ENCODE results near the gene YDJC. TPM values are rescaled to one million over a fixed set of nuclear protein-coding genes. Genes with fewer than 3 reads are reported as not detected.
"Not testable (repeated sequence)": the region's sequence is repeated elsewhere in the genome, so short reads cannot be mapped to it uniquely, and the experiment has no call there.

The YDJC gene
- total and polyA plus RNA-seq, 2 of the 8 experiments (the other 6 are each of a cell fraction or from before 2014, with no cell fraction given) = 36.7 to 45.2 TPM

DNA sequence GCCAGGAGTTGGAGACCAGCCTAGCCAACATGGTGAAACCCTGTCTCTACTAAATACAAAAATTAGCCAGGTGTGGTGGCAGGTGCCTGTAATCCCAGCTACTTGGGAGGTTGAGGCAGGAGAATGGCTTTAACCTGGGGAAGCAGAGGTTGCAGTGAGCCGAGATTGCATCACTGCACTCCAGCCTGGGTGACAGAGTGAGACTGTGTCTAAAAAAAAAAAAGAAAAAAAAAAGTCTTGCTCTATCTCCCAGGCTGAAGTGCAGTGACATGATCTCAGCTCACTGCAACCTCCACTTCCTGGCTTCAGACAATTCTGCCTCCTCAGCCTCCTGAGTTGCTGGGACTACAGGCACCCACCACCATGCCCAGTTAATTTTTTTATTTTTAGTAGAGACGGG, 7.6 kb upstream of the YDJC start:
- H4K20me1 ChIP-seq (replicated peaks in 1 of 2; ENCODE audit: control insufficient read depth in 1 of 2, insufficient read depth in 2 of 2, low read length in 2 of 2); H3K14ac ChIP-seq (ENCODE audit: insufficient read length); H2BK12ac ChIP-seq (ENCODE audit: low read depth, low read length); H4K8ac ChIP-seq (ENCODE audit: extremely low read depth, insufficient read depth, low read length); H3K23ac ChIP-seq (ENCODE audit: insufficient read length); H3K4ac ChIP-seq (replicated peaks; ENCODE audit: insufficient read length, low read depth, low read length); H2BK120ac ChIP-seq (replicated peaks; ENCODE audit: low read depth, low read length); H2BK15ac ChIP-seq (ENCODE audit: low read length); H3K9me3 ChIP-seq (ENCODE audit: insufficient read depth in 2 of 2, low read depth in 1 of 2, low read length in 1 of 2); H2AK5ac ChIP-seq (ENCODE audit: low read depth, low read length); H3K4me3 ChIP-seq (ENCODE audit: extremely low read depth in 1 of 4, insufficient read depth in 2 of 4, low read depth in 3 of 4, low read length in 4 of 4); H2AFZ ChIP-seq (ENCODE audit: low read length); H3K18ac ChIP-seq (ENCODE audit: extremely low read depth, low read length); H4K5ac ChIP-seq (ENCODE audit: insufficient read length, low read depth, low read length); H3K79me1 ChIP-seq (ENCODE audit: low read depth, low read length); H3K27me3 ChIP-seq (replicated peaks in 1 of 4; ENCODE audit: control insufficient read depth in 3 of 4, extremely low read depth in 1 of 4, insufficient read depth in 3 of 4, low read length in 3 of 4); H3K4me2 ChIP-seq (ENCODE audit: insufficient read depth in 1 of 2, low read depth in 2 of 2, low read length in 2 of 2); H3K4me1 ChIP-seq (replicated peaks in 1 of 4; ENCODE audit: control insufficient read depth in 3 of 4, insufficient read depth in 4 of 4, low read length in 3 of 4); FAIRE-seq; H2BK5ac ChIP-seq (ENCODE audit: low read depth, low read length); H3K36me3 ChIP-seq (ENCODE audit: control insufficient read depth in 2 of 4, insufficient read depth in 4 of 4, low read length in 3 of 4); H3K27ac ChIP-seq (ENCODE audit: low read depth, low read length); DNase-seq (ENCODE audit: low read depth in 1 of 2, low spot score in 2 of 2); H3K23me2 ChIP-seq (ENCODE audit: low read depth, low read length); H4K91ac ChIP-seq (replicated peaks; ENCODE audit: insufficient read length, low read length); H3K9ac ChIP-seq (replicated peaks in 1 of 4; ENCODE audit: extremely low read depth in 1 of 4, low read depth in 3 of 4, low read length in 3 of 4); H2BK20ac ChIP-seq (ENCODE audit: low read length); H3K79me2 ChIP-seq (ENCODE audit: control insufficient read depth in 1 of 2, insufficient read depth in 2 of 2, low read length in 2 of 2); H3K56ac ChIP-seq (replicated peaks; ENCODE audit: insufficient read length, low read depth, low read length): not testable (repeated sequence)
- WGBS, 2 experiments (ENCODE audit: extremely low coverage in 1 of 2, insufficient coverage in 1 of 2, insufficient read length in 1 of 2, insufficient replicate concordance in 2 of 2, low coverage in 1 of 2, low lambda C conversion rate in 2 of 2, missing lambda C conversion rate in 1 of 2) = 94% methylated on average over 2 of the region's 2 CpGs; no CpG with 5 or more reads in 1 of the 2 experiments
- ChIA-PET POLR2A (ENCODE audit: partially characterized antibody) (interaction anchor here (1.3 kb wide), 1 partner anchor 12 kb away, joined by 3 read pairs; no protein-coding TSS in a partner anchor), CTCF (ENCODE audit: partially characterized antibody) (interaction anchor here (1.1 to 24.1 kb wide), 4 partner anchors 5 to 71 kb away, joined by 3 to 499 read pairs (median 252); partner anchors contain the start of genes CCDC116, SDF2L1 and YDJC)

All from H1 (cell line).